Calu3 (cell line): Measurements from ENCODE around the gene SPINK1. TPM values are rescaled to one million over a fixed set of nuclear protein-coding genes. Genes with fewer than 3 reads are reported as not detected.
"Not testable (repeated sequence)": the region's sequence is repeated elsewhere in the genome, so short reads cannot be mapped to it uniquely, and the experiment has no call there.

ENCODE experiments used
- BruUV-seq: library from RNA; stranded (reverse); fragments of 400-500 nt; replicated peaks from 2 replicates; lab custom pipeline; 2021; lab: Mats Ljungman, UMichigan
- CTCF ChIA-PET: fragments of 300-600 bp; sonication (Branson Sonifier 250); formaldehyde crosslinking; loops from one replicate; lab custom pipeline; 2022; ENCODE audit warnings: antibody characterized with exemption; lab: Charles Lee
- DNase-seq: peaks from one replicate; pipeline ENCODE4 v3.0.0; 2022
- H3K27ac Mint-ChIP-seq: one replicate; pipeline ENCODE4 v1.8.0; 2022; ENCODE audit warnings: mixed read lengths; ENCODE audit not compliant: unreplicated experiment
- H3K27me3 Mint-ChIP-seq: one replicate; pipeline ENCODE4 v1.8.0; 2022; ENCODE audit warnings: mixed read lengths; ENCODE audit not compliant: unreplicated experiment
- H3K36me3 Mint-ChIP-seq: one replicate; pipeline ENCODE4 v1.8.0; 2022; ENCODE audit warnings: mild to moderate bottlenecking, moderate library complexity, mixed read lengths; ENCODE audit not compliant: insufficient read depth, unreplicated experiment
- H3K4me1 Mint-ChIP-seq: one replicate; pipeline ENCODE4 v1.8.0; 2022; ENCODE audit warnings: mild to moderate bottlenecking, low read depth, mixed read lengths; ENCODE audit not compliant: unreplicated experiment
- H3K4me3 Mint-ChIP-seq: one replicate; pipeline ENCODE4 v1.8.0; 2022; ENCODE audit warnings: mild to moderate bottlenecking, low read depth, moderate library complexity, mixed read lengths; ENCODE audit not compliant: unreplicated experiment
- H3K9me3 Mint-ChIP-seq: one replicate; pipeline ENCODE4 v1.8.0; 2022; ENCODE audit warnings: low read depth, mixed read lengths; ENCODE audit not compliant: unreplicated experiment
- CTCF ChIP-seq: fragments of 200-600 bp; IDR thresholded peaks from one replicate; pipeline ENCODE4 v1.8.0; 2022; ENCODE audit warnings: antibody characterized with exemption; ENCODE audit not compliant: unreplicated experiment
- intact Hi-C: fragments of 100-400 bp; cut with micrococcal nuclease; formaldehyde crosslinking; loops from one replicate; pipeline ENCODE4 v1.10.0; 2022; ENCODE audit not compliant: unreplicated experiment
- total RNA-seq: library from RNA; stranded (reverse); gene quantifications from 2 replicates; pipeline ENCODE4 v1.2.3, GENCODE V29; 2022

Gene SPINK1
- total RNA-seq, 1 experiment from 2014 or later = 307 TPM

- BruUV-seq = no TSS peak
- intact Hi-C loops = no loop called here
- Mint-ChIP-seq H3K4me1 (peaks cover 18% of the 10 kb centered on the region), H3K4me3 (no peak overlapping the region), H3K27ac (no peak overlapping the region), H3K27me3 (no peaks in the 10 kb centered on the region), H3K9me3 (peaks cover 5% of the 10 kb centered on the region), H3K36me3 (no peaks in the 10 kb centered on the region)
- CTCF ChIA-PET = no interaction called here
- TF ChIP-seq CTCF = no peak
- peak; percentile 9 for DNase-seq
These were observed 45.2 kb upstream of the SPINK1 start for GRCh38 chr5:147876626-147877025.

GRCh38 chr5:147876141-147876540 is 44.7 kb upstream of the SPINK1 start:
- no peak for TF ChIP-seq CTCF
- Mint-ChIP-seq H3K36me3 (no peaks in the 10 kb centered on the region), H3K27ac (no peak overlapping the region), H3K27me3 (no peaks in the 10 kb centered on the region), H3K4me1 (peaks cover 18% of the 10 kb centered on the region), H3K4me3 (no peak overlapping the region), H3K9me3 (peaks cover 5% of the 10 kb centered on the region)
- no TSS peak for BruUV-seq
- CTCF ChIA-PET = no interaction called here
- DNase-seq = no peak
- intact Hi-C loops = no loop called here

- TF ChIP-seq CTCF = no peak
- no peak overlapping the region for H3K27ac Mint-ChIP-seq
- H3K27me3 Mint-ChIP-seq = no peaks in the 10 kb centered on the region
- no TSS peak for BruUV-seq
- H3K9me3 Mint-ChIP-seq = peaks cover 5% of the 10 kb centered on the region
- intact Hi-C loops = no loop called here
- H3K4me1 Mint-ChIP-seq = peaks cover 18% of the 10 kb centered on the region
- no peaks in the 10 kb centered on the region for H3K36me3 Mint-ChIP-seq
- H3K4me3 Mint-ChIP-seq = no peak overlapping the region
- no peak for DNase-seq
- CTCF ChIA-PET = no interaction called here
These were observed 43.5 kb upstream of the SPINK1 start for GRCh38 chr5:147874910-147875367.

GRCh38 chr5:147874118-147874875 is 42.8 kb upstream of the SPINK1 start:
- intact Hi-C loops, H3K27ac Mint-ChIP-seq, H3K4me3 Mint-ChIP-seq, H3K36me3 Mint-ChIP-seq, DNase-seq, BruUV-seq, H3K27me3 Mint-ChIP-seq, CTCF ChIA-PET, H3K9me3 Mint-ChIP-seq: not testable (repeated sequence)
- H3K4me1 Mint-ChIP-seq = peaks cover 18% of the 10 kb centered on the region

- BruUV-seq, CTCF ChIA-PET, H3K9me3 Mint-ChIP-seq, H3K27ac Mint-ChIP-seq, DNase-seq, intact Hi-C loops, H3K36me3 Mint-ChIP-seq, H3K4me3 Mint-ChIP-seq, H3K27me3 Mint-ChIP-seq: not testable (repeated sequence)
- peaks cover 18% of the 10 kb centered on the region for H3K4me1 Mint-ChIP-seq
These were observed 41.4 kb upstream of the SPINK1 start for GRCh38 chr5:147872744-147873435.

- intact Hi-C loops, H3K4me3 Mint-ChIP-seq, H3K27me3 Mint-ChIP-seq, H3K9me3 Mint-ChIP-seq, H3K27ac Mint-ChIP-seq, DNase-seq, BruUV-seq, CTCF ChIA-PET, H3K36me3 Mint-ChIP-seq: not testable (repeated sequence)
- H3K4me1 Mint-ChIP-seq = peaks cover 13% of the 10 kb centered on the region
These were observed 40.6 kb upstream of the SPINK1 start for GRCh38 chr5:147871980-147872549.

- H3K27ac Mint-ChIP-seq, H3K36me3 Mint-ChIP-seq, H3K9me3 Mint-ChIP-seq, intact Hi-C loops, H3K4me1 Mint-ChIP-seq, H3K4me3 Mint-ChIP-seq, CTCF ChIA-PET, H3K27me3 Mint-ChIP-seq, DNase-seq, BruUV-seq: not testable (repeated sequence)
These were observed 38.4 kb upstream of the SPINK1 start for GRCh38 chr5:147869892-147870291.
